A673 (cell line): ENCODE measurements around the gene PTGES.

Experiments used
- EZH2 ChIP-seq: fragments of 200-600 bp; sonication (generic); IDR thresholded peaks from 2 replicates; pipeline ENCODE4 v1.6.1; 2017; ENCODE audit warnings: borderline replicate concordance, low read depth, mild to moderate bottlenecking, mixed read lengths, antibody characterized with exemption, low read length; ENCODE audit not compliant: poor library complexity, severe bottlenecking
- TF ChIP-seq, protein P1 (sequence below): fragments of 300-800, 200-600 bp; sonication (generic); conservative IDR thresholded peaks from 2 replicates; pipeline ENCODE4 v1.5.1; 2017; ENCODE audit warnings: low read depth, mild to moderate bottlenecking, antibody characterized with exemption, low read length, moderate library complexity, mixed read lengths

DNA sequence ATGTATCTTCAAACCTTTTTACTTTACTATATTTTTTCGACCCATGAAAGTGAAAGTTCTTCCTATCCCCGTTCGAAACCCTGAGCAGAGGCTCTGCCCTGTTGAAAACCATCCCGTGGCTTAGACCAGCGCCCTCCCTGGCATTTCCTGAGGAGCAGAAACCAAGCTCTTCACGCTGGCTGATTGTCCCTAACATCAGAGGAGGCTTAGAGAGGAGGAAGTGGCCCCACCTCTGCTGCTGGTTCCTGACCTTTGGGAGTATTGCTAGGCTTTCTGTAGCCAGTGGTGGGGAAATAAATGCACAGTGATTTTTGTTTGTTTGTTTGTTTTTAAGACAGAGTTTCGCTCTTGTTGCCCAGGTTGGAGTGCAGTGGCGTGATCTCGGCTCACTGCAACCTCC lies 4.2 kb upstream of the PTGES start:
- TF ChIP-seq, protein P1, sequence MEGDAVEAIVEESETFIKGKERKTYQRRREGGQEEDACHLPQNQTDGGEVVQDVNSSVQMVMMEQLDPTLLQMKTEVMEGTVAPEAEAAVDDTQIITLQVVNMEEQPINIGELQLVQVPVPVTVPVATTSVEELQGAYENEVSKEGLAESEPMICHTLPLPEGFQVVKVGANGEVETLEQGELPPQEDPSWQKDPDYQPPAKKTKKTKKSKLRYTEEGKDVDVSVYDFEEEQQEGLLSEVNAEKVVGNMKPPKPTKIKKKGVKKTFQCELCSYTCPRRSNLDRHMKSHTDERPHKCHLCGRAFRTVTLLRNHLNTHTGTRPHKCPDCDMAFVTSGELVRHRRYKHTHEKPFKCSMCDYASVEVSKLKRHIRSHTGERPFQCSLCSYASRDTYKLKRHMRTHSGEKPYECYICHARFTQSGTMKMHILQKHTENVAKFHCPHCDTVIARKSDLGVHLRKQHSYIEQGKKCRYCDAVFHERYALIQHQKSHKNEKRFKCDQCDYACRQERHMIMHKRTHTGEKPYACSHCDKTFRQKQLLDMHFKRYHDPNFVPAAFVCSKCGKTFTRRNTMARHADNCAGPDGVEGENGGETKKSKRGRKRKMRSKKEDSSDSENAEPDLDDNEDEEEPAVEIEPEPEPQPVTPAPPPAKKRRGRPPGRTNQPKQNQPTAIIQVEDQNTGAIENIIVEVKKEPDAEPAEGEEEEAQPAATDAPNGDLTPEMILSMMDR, result no peak
- no peak for TF ChIP-seq EZH2
